ENCODE data around the gene IGLL5.

IGLL5 gene

GRCh38 chr22:22851969-22852368 is 35.6 kb upstream of the IGLL5 start:
- H3K27ac ChIP-seq, result no peak overlapping the region
- no peak for TF ChIP-seq CTCF (IDR thresholded peaks at IDR 0.05)
- no peaks in the 10 kb centered on the region for H3K36me3 ChIP-seq
- no peaks in the 10 kb centered on the region for H3K4me1 ChIP-seq (ENCODE audit: control insufficient read depth in 1 of 2, insufficient read depth in 1 of 2, low read depth in 1 of 2, low read length in 1 of 2)
- H3K9me3 ChIP-seq, result no peaks in the 10 kb centered on the region
- no peaks in the 10 kb centered on the region for H3K27me3 ChIP-seq
- no peak overlapping the region for H3K4me3 ChIP-seq (ENCODE audit: low read depth in 1 of 2, low read length in 1 of 2)

GRCh38 chr22:22853713-22854112 is 33.9 kb upstream of the IGLL5 start:
- Histone ChIP-seq H3K4me1 (ENCODE audit: control insufficient read depth in 1 of 2, insufficient read depth in 1 of 2, low read depth in 1 of 2, low read length in 1 of 2) (no peaks in the 10 kb centered on the region), H3K27me3 (no peaks in the 10 kb centered on the region), H3K36me3 (no peaks in the 10 kb centered on the region), H3K27ac (no peak overlapping the region), H3K9me3 (no peaks in the 10 kb centered on the region), H3K4me3 (ENCODE audit: low read depth in 1 of 2, low read length in 1 of 2) (no peak overlapping the region)
- TF ChIP-seq CTCF (IDR thresholded peaks at IDR 0.05), result no peak

- H3K4me3 ChIP-seq (ENCODE audit: low read depth in 1 of 2, low read length in 1 of 2), result no peak overlapping the region
- no peak for TF ChIP-seq CTCF (IDR thresholded peaks at IDR 0.05)
- no peaks in the 10 kb centered on the region for H3K36me3 ChIP-seq
- H3K9me3 ChIP-seq, result no peaks in the 10 kb centered on the region
- no peak overlapping the region for H3K27ac ChIP-seq
- no peaks in the 10 kb centered on the region for H3K27me3 ChIP-seq
- H3K4me1 ChIP-seq (ENCODE audit: control insufficient read depth in 1 of 2, insufficient read depth in 1 of 2, low read depth in 1 of 2, low read length in 1 of 2), result no peaks in the 10 kb centered on the region
Measured at GRCh38 chr22:22854466-22854865, 33.1 kb upstream of the IGLL5 start.

- no peaks in the 10 kb centered on the region for H3K4me1 ChIP-seq (ENCODE audit: control insufficient read depth in 1 of 2, insufficient read depth in 1 of 2, low read depth in 1 of 2, low read length in 1 of 2)
- TF ChIP-seq CTCF (IDR thresholded peaks at IDR 0.05), result no peak
- H3K27ac ChIP-seq, result no peak overlapping the region
- H3K36me3 ChIP-seq, result no peaks in the 10 kb centered on the region
- H3K9me3 ChIP-seq, result no peaks in the 10 kb centered on the region
- no peak overlapping the region for H3K4me3 ChIP-seq (ENCODE audit: low read depth in 1 of 2, low read length in 1 of 2)
- H3K27me3 ChIP-seq, result no peaks in the 10 kb centered on the region
Measured at GRCh38 chr22:22855085-22855484, 32.5 kb upstream of the IGLL5 start.

GRCh38 chr22:22855617-22856308 is 31.9 kb upstream of the IGLL5 start:
- TF ChIP-seq CTCF (IDR thresholded peaks at IDR 0.05), result no peak
- no peaks in the 10 kb centered on the region for H3K9me3 ChIP-seq
- no peak overlapping the region for H3K27ac ChIP-seq
- no peaks in the 10 kb centered on the region for H3K4me1 ChIP-seq (ENCODE audit: control insufficient read depth in 1 of 2, insufficient read depth in 1 of 2, low read depth in 1 of 2, low read length in 1 of 2)
- no peak overlapping the region for H3K4me3 ChIP-seq (ENCODE audit: low read depth in 1 of 2, low read length in 1 of 2)
- H3K27me3 ChIP-seq, result no peaks in the 10 kb centered on the region
- H3K36me3 ChIP-seq, result no peaks in the 10 kb centered on the region
